ENCODE data around the gene DCXR.

- no peak for TF ChIP-seq CTCF (IDR thresholded peaks at IDR 0.05)
- TF ChIP-seq POLR2A (IDR thresholded peaks at IDR 0.05): no peak
- TF ChIP-seq EP300 (IDR thresholded peaks at IDR 0.05): no peak
- TF ChIP-seq POLR2AphosphoS5 (IDR thresholded peaks at IDR 0.05): no peak
Measured at GRCh38 chr17:82081966-82082365, 44.5 kb upstream of the DCXR start.

Measured in sigmoid colon (tissue), 4 donors.